Liver (tissue), 9 donors: ENCODE data around the gene PIEZO1. TPM values are rescaled to one million over a fixed set of nuclear protein-coding genes. Genes with fewer than 3 reads are reported as not detected.

ENCODE experiments used
- DNase-seq: peaks from one replicate; pipeline ENCODE4 v3.0.0-alpha.2; 2017; ENCODE audit warnings: low spot score
- H3K27ac ChIP-seq, 2 donors: one replicate each; pipeline ENCODE4 v1.7.0; 2013; ENCODE audit warnings: inconsistent platforms in 2 of 2, low read length in 2 of 2, control low read depth in 1 of 2, low read depth in 1 of 2, mild to moderate bottlenecking in 1 of 2
- H3K27me3 ChIP-seq, 4 donors: one replicate each; pipeline versions ENCODE4 v1.6.1 to v1.7.0; 2013; ENCODE audit warnings: low read length in 3 of 4, inconsistent platforms in 1 of 4, mild to moderate bottlenecking in 1 of 4, moderate library complexity in 1 of 4; ENCODE audit not compliant: control insufficient read depth in 4 of 4, insufficient read depth in 4 of 4
- H3K36me3 ChIP-seq, 4 donors: one replicate each; pipeline versions ENCODE4 v1.6.1 to v1.7.0; 2013; ENCODE audit warnings: low read length in 3 of 4, mild to moderate bottlenecking in 3 of 4, low read depth in 1 of 4, moderate library complexity in 1 of 4; ENCODE audit not compliant: control insufficient read depth in 4 of 4, insufficient read depth in 3 of 4
- H3K4me1 ChIP-seq, 4 donors: one replicate each; pipeline versions ENCODE4 v1.6.1 to v1.7.0; 2013; ENCODE audit warnings: low read length in 3 of 4, mild to moderate bottlenecking in 3 of 4, moderate library complexity in 1 of 4; ENCODE audit not compliant: control insufficient read depth in 4 of 4, insufficient read depth in 4 of 4
- H3K4me3 ChIP-seq, 3 donors: one replicate each; pipeline versions ENCODE4 v1.6.1 to v1.7.0; 2013; ENCODE audit warnings: low read length in 3 of 3, control low read depth in 1 of 3, low read depth in 1 of 3, mild to moderate bottlenecking in 1 of 3
- H3K9ac ChIP-seq, 2 donors: one replicate each; pipeline ENCODE4 v1.7.0; 2013; ENCODE audit warnings: low read length in 2 of 2, mild to moderate bottlenecking in 2 of 2, moderate library complexity in 2 of 2, control low read depth in 1 of 2, low read depth in 1 of 2
- H3K9me3 ChIP-seq, 4 donors: one replicate each; pipeline versions ENCODE4 v1.6.1 to v1.7.0; 2013; ENCODE audit warnings: low read length in 3 of 4; ENCODE audit not compliant: control insufficient read depth in 4 of 4
- EGR1 ChIP-seq, 2 donors: IDR thresholded peaks; 2 replicates each; pipeline ENCODE4 v1.6.1; 2016 to 2018; ENCODE audit warnings: antibody characterized with exemption in 2 of 2, low read depth in 2 of 2
- FOXA1 ChIP-seq: IDR thresholded peaks from 2 replicates; pipeline ENCODE4 v1.6.1; 2016; ENCODE audit warnings: antibody characterized with exemption
- FOXA2 ChIP-seq: IDR thresholded peaks from 2 replicates; pipeline ENCODE4 v1.6.1; 2016; ENCODE audit warnings: antibody characterized with exemption
- GABPA ChIP-seq, 2 donors: IDR thresholded peaks in 1 of 2; conservative IDR thresholded peaks in 1 of 2; 2 replicates each; pipeline ENCODE4 v1.6.1; 2016; ENCODE audit warnings: antibody characterized with exemption in 2 of 2, mild to moderate bottlenecking in 1 of 2, moderate library complexity in 1 of 2
- HNF4A ChIP-seq, 2 donors: conservative IDR thresholded peaks; 2 replicates each; pipeline ENCODE4 v1.6.1; 2016; ENCODE audit warnings: antibody characterized with exemption in 2 of 2, mild to moderate bottlenecking in 2 of 2
- HNF4G ChIP-seq: IDR thresholded peaks from 2 replicates; pipeline ENCODE4 v1.6.1; 2016; ENCODE audit warnings: antibody characterized with exemption
- JUND ChIP-seq, 2 donors: IDR thresholded peaks; 2 replicates each; pipeline ENCODE4 v1.6.1; 2016; ENCODE audit warnings: antibody characterized with exemption in 2 of 2
- NR2F2 ChIP-seq: IDR thresholded peaks from 2 replicates; pipeline ENCODE4 v1.6.1; 2016; ENCODE audit warnings: antibody characterized with exemption
- RAD21 ChIP-seq, 2 donors: IDR thresholded peaks; 2 replicates each; pipeline ENCODE4 v1.6.1; 2016; ENCODE audit warnings: antibody characterized with exemption in 2 of 2, mild to moderate bottlenecking in 2 of 2
- RXRA ChIP-seq, 2 donors: IDR thresholded peaks; 2 replicates each; pipeline ENCODE4 v1.6.1; 2017 to 2018; ENCODE audit warnings: antibody characterized with exemption in 2 of 2, mild to moderate bottlenecking in 1 of 2
- SP1 ChIP-seq: IDR thresholded peaks from 2 replicates; pipeline ENCODE4 v1.6.1; 2018; ENCODE audit warnings: antibody characterized with exemption, mild to moderate bottlenecking
- TAF1 ChIP-seq: conservative IDR thresholded peaks from 2 replicates; pipeline ENCODE4 v1.6.1; 2016; ENCODE audit warnings: antibody characterized with exemption, mild to moderate bottlenecking
- YY1 ChIP-seq: IDR thresholded peaks from 2 replicates; pipeline ENCODE4 v1.6.1; 2016; ENCODE audit warnings: antibody characterized with exemption, mild to moderate bottlenecking
- WGBS: extraction: QIAGEN DNeasy Blood & Tissue Kit; methylation state at CpG from one replicate; pipeline ENCODE4 v1.1.7; 2013; 5-methylcytosine and 5-hydroxymethylcytosine counted together
- polyA plus RNA-seq, 2 donors: library from polyadenylated mRNA; stranded (reverse) in 1 of 2; unstranded in 1 of 2; fragments of 200-250 nt in 1 of 2; fragments of >200 nt in 1 of 2; fragmentation: Nextera tagmentation in 1 of 2; extraction: Ambion mirVana in 1 of 2; gene quantifications; one replicate each; pipeline versions ENCODE4 v1.2.1 to v1.2.3, GENCODE V29; 2013 to 2015
- total RNA-seq, 2 donors: library from RNA; depleted of rRNA; stranded (reverse); fragments of >200 nt; gene quantifications; one replicate each; pipeline ENCODE4 v1.2.3, GENCODE V29; 2014
- TF ChIP-seq, protein P1 (sequence below): fragments of 150-350 bp; IDR thresholded peaks from 2 replicates; pipeline ENCODE4 v1.5.1; 2017; ENCODE audit warnings: improper control_type of control experiment, low read depth, low read length; ENCODE audit not compliant: missing input control
- TF ChIP-seq, protein P2 (sequence below): IDR thresholded peaks from 2 replicates; pipeline ENCODE4 v1.6.1; 2016; ENCODE audit warnings: antibody characterized with exemption
- TF ChIP-seq, protein P3 (sequence below): IDR thresholded peaks from 2 replicates; pipeline ENCODE4 v1.6.1; 2016; ENCODE audit warnings: antibody characterized with exemption, mild to moderate bottlenecking
- TF ChIP-seq, protein P4 (sequence below): IDR thresholded peaks from 2 replicates; pipeline ENCODE4 v1.6.1; 2016; ENCODE audit warnings: antibody characterized with exemption
- TF ChIP-seq, protein P5 (sequence below): IDR thresholded peaks from 2 replicates; pipeline ENCODE4 v1.6.1; 2016; ENCODE audit warnings: antibody characterized with exemption
- donor health status: healthy.
- donor health status: healthy.
- donor health status: healthy.
- donor health status: healthy.
- donor health status: healthy.

PIEZO1 gene
- total and polyA plus RNA-seq, 4 donors, result 15.3 to 74.7 (median 59.2) TPM

DNA sequence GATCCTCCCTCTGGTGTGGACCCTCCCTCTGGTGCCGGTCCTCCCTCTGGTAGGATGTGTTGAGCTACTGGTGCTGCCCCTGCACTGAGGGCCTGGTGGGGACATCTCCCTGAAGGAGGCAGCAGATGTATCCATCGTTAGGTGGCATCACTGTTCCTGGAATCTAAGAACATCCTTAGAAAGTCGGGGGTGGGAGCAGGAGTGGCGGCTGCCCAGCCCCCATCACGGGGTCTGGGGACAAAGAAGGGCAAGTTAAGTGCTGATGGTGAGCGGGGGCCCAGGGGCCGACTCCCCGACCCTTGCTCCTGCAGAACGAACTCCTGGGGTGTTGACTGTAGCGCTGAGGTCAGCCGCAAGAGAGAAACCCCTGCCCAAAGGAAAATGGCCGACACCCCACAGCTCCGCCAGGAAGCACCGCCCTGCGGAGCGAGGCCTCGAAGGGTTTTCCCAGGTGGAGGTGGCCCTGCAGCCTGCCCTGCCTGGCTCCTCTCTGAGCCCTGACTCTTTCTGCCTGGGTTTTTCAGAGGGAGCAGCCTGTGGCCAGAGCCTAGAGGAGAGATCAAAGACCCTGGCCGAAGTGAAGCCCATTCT is 73.2 kb downstream of the PIEZO1 start:
- Histone ChIP-seq H3K4me3 (no peak overlapping the region), H3K27me3 (no peaks in the 10 kb centered on the region), H3K9ac (no peak overlapping the region), H3K27ac (no peak overlapping the region), H3K4me1 (peaks cover 3 to 14% (median 8%) of the 10 kb centered on the region in 4 donors), H3K9me3 (no peaks in the 10 kb centered on the region), H3K36me3 (peaks cover 6 to 36% (median 8%) of the 10 kb centered on the region in 4 donors)
- TF ChIP-seq NR2F2 (no peak), SP1 (no peak), TAF1 (no peak), GABPA (IDR thresholded peaks at IDR 0.05 in 1 of 2, conservative IDR thresholded peaks at IDR 0.05 in 1 of 2) (no peak), YY1 (no peak), FOXA1 (no peak), EGR1 (IDR thresholded peaks at IDR 0.05; ENCODE audit: low read depth in 2 of 2) (no peak), HNF4G (no peak), RAD21 (IDR thresholded peaks at IDR 0.05) (no peak), RXRA (IDR thresholded peaks at IDR 0.05) (no peak)
- TF ChIP-seq, protein P1, sequence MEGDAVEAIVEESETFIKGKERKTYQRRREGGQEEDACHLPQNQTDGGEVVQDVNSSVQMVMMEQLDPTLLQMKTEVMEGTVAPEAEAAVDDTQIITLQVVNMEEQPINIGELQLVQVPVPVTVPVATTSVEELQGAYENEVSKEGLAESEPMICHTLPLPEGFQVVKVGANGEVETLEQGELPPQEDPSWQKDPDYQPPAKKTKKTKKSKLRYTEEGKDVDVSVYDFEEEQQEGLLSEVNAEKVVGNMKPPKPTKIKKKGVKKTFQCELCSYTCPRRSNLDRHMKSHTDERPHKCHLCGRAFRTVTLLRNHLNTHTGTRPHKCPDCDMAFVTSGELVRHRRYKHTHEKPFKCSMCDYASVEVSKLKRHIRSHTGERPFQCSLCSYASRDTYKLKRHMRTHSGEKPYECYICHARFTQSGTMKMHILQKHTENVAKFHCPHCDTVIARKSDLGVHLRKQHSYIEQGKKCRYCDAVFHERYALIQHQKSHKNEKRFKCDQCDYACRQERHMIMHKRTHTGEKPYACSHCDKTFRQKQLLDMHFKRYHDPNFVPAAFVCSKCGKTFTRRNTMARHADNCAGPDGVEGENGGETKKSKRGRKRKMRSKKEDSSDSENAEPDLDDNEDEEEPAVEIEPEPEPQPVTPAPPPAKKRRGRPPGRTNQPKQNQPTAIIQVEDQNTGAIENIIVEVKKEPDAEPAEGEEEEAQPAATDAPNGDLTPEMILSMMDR, result no peak
- TF ChIP-seq, protein P2, sequence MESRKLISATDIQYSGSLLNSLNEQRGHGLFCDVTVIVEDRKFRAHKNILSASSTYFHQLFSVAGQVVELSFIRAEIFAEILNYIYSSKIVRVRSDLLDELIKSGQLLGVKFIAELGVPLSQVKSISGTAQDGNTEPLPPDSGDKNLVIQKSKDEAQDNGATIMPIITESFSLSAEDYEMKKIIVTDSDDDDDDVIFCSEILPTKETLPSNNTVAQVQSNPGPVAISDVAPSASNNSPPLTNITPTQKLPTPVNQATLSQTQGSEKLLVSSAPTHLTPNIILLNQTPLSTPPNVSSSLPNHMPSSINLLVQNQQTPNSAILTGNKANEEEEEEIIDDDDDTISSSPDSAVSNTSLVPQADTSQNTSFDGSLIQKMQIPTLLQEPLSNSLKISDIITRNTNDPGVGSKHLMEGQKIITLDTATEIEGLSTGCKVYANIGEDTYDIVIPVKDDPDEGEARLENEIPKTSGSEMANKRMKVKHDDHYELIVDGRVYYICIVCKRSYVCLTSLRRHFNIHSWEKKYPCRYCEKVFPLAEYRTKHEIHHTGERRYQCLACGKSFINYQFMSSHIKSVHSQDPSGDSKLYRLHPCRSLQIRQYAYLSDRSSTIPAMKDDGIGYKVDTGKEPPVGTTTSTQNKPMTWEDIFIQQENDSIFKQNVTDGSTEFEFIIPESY, result no peak
- TF ChIP-seq, protein P3, sequence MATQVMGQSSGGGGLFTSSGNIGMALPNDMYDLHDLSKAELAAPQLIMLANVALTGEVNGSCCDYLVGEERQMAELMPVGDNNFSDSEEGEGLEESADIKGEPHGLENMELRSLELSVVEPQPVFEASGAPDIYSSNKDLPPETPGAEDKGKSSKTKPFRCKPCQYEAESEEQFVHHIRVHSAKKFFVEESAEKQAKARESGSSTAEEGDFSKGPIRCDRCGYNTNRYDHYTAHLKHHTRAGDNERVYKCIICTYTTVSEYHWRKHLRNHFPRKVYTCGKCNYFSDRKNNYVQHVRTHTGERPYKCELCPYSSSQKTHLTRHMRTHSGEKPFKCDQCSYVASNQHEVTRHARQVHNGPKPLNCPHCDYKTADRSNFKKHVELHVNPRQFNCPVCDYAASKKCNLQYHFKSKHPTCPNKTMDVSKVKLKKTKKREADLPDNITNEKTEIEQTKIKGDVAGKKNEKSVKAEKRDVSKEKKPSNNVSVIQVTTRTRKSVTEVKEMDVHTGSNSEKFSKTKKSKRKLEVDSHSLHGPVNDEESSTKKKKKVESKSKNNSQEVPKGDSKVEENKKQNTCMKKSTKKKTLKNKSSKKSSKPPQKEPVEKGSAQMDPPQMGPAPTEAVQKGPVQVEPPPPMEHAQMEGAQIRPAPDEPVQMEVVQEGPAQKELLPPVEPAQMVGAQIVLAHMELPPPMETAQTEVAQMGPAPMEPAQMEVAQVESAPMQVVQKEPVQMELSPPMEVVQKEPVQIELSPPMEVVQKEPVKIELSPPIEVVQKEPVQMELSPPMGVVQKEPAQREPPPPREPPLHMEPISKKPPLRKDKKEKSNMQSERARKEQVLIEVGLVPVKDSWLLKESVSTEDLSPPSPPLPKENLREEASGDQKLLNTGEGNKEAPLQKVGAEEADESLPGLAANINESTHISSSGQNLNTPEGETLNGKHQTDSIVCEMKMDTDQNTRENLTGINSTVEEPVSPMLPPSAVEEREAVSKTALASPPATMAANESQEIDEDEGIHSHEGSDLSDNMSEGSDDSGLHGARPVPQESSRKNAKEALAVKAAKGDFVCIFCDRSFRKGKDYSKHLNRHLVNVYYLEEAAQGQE, result no peak
- DNase-seq, result no peak
- WGBS, result 81% methylated on average over 18 of the region's 18 CpGs

DNA sequence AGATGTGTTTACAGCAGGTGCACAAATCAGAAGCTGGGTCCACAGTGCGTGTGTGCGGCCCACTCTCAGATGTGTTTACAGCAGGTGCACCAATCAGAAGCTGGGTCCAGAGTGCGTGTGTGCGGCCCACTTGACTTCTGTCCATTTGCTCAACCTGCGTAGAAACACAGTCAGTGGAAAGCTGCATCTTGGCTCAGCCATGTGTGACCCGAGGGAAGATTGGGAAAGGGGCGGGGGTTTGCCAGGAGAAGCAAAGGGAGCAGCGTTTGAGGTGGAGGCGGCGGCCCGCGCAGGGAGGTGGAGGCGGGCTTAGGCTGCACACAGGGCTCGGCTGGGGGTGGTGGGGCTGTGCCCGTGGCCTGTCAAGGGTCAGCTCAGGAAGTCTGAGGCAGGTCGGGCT is 74.5 kb downstream of the PIEZO1 start:
- Histone ChIP-seq H3K27me3 (no peaks in the 10 kb centered on the region), H3K9me3 (no peaks in the 10 kb centered on the region), H3K36me3 (peaks cover 0 to 23% (median 3%) of the 10 kb centered on the region in 4 donors), H3K4me3 (no peak overlapping the region), H3K27ac (no peak overlapping the region), H3K4me1 (peaks cover 3 to 20% (median 11%) of the 10 kb centered on the region in 4 donors), H3K9ac (no peak overlapping the region)
- 80% methylated on average over 16 of the region's 16 CpGs for WGBS
- no peak for DNase-seq
- no peak for TF ChIP-seq GABPA (IDR thresholded peaks at IDR 0.05 in 1 of 2, conservative IDR thresholded peaks at IDR 0.05 in 1 of 2)
- no peak for TF ChIP-seq EGR1 (IDR thresholded peaks at IDR 0.05; ENCODE audit: low read depth in 2 of 2)
- TF ChIP-seq JUND (IDR thresholded peaks at IDR 0.05), result no peak
- TF ChIP-seq, protein P4, sequence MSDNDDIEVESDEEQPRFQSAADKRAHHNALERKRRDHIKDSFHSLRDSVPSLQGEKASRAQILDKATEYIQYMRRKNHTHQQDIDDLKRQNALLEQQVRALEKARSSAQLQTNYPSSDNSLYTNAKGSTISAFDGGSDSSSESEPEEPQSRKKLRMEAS, result no peak
- TF ChIP-seq, protein P5, sequence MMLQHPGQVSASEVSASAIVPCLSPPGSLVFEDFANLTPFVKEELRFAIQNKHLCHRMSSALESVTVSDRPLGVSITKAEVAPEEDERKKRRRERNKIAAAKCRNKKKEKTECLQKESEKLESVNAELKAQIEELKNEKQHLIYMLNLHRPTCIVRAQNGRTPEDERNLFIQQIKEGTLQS, result no peak
- no peak for TF ChIP-seq YY1
- TF ChIP-seq, protein P1, result no peak
- TF ChIP-seq, protein P2, result no peak
- TF ChIP-seq HNF4G, result no peak
- no peak for TF ChIP-seq HNF4A (conservative IDR thresholded peaks at IDR 0.05)
- TF ChIP-seq FOXA1, result no peak
- TF ChIP-seq FOXA2, result no peak
- TF ChIP-seq RAD21 (IDR thresholded peaks at IDR 0.05), result no peak
- no peak for TF ChIP-seq SP1
